Common myeloid progenitor, CD34-positive (primary cell): ENCODE measurements around the gene PM20D2.
A peak's percentile ranks its signal among the peaks of the same experiment; 100 is the strongest.

Source experiments
- CTCF ChIA-PET: fragments of 350-600 bp; sonication (Branson Sonifier 250); formaldehyde crosslinking; loops from one replicate; lab custom pipeline; 2021; ENCODE audit warnings: antibody characterized with exemption; lab: Charles Lee
- POLR2A ChIA-PET: fragments of 350-600 bp; sonication (Branson Sonifier 250); formaldehyde crosslinking; loops from one replicate; lab custom pipeline; 2021; ENCODE audit warnings: antibody characterized with exemption; lab: Charles Lee
- DNase-seq, 3 donors: peaks; one replicate each; pipeline versions ENCODE4 v3.0.0 to v3.0.0-alpha.2; 2013
- H3K27ac ChIP-seq, 2 experiments: 1 replicate in 1 of 2; 2 replicates in 1 of 2; pipeline ENCODE4 v1.7.0; 2013; ENCODE audit warnings: inconsistent platforms in 2 of 2, low read length in 2 of 2, mild to moderate bottlenecking in 2 of 2, low read depth in 1 of 2, moderate library complexity in 1 of 2; ENCODE audit not compliant: severe bottlenecking in 2 of 2, insufficient read depth in 1 of 2, poor library complexity in 1 of 2
- H3K27me3 ChIP-seq, 5 experiments: replicated peaks in 2 of 5; 1 replicate in 3 of 5; 2 replicates in 2 of 5; pipeline versions ENCODE4 v1.6.1 to v1.7.0; 2013; ENCODE audit warnings: low read length in 4 of 5, mild to moderate bottlenecking in 2 of 5, moderate library complexity in 2 of 5, inconsistent platforms in 1 of 5; ENCODE audit not compliant: insufficient read depth in 5 of 5, control insufficient read depth in 4 of 5
- H3K36me3 ChIP-seq, 4 experiments: 1 replicate in 2 of 4; 2 replicates in 2 of 4; pipeline versions ENCODE4 v1.6.1 to v1.7.0; 2013; ENCODE audit warnings: low read length in 3 of 4, control low read depth in 1 of 4, mild to moderate bottlenecking in 1 of 4; ENCODE audit not compliant: control insufficient read depth in 4 of 4, insufficient read depth in 4 of 4
- H3K4me1 ChIP-seq, 4 experiments: 1 replicate in 3 of 4; 2 replicates in 1 of 4; pipeline versions ENCODE4 v1.6.1 to v1.7.1; 2013; ENCODE audit warnings: low read length in 3 of 4, mild to moderate bottlenecking in 3 of 4, control low read depth in 1 of 4, inconsistent platforms in 1 of 4, moderate library complexity in 1 of 4; ENCODE audit not compliant: control insufficient read depth in 4 of 4, insufficient read depth in 4 of 4; ENCODE audit errors: control extremely low read depth in 1 of 4
- H3K4me3 ChIP-seq, 7 experiments: 1 replicate in 4 of 7; 2 replicates in 3 of 7; pipeline versions ENCODE4 v1.5.1 to v1.7.0; 2013; ENCODE audit warnings: mild to moderate bottlenecking in 7 of 7, low read length in 6 of 7, moderate library complexity in 6 of 7, inconsistent platforms in 2 of 7, low read depth in 2 of 7, control low read depth in 1 of 7; ENCODE audit not compliant: insufficient read depth in 4 of 7, control insufficient read depth in 1 of 7; ENCODE audit errors: extremely low read depth in 1 of 7
- H3K9me3 ChIP-seq, 5 experiments: 1 replicate in 4 of 5; 2 replicates in 1 of 5; pipeline versions ENCODE4 v1.6.1 to v1.7.1; 2013; ENCODE audit warnings: low read length in 4 of 5, mild to moderate bottlenecking in 2 of 5, inconsistent platforms in 1 of 5, low read depth in 1 of 5, moderate library complexity in 1 of 5; ENCODE audit not compliant: control insufficient read depth in 4 of 5, insufficient read depth in 2 of 5; ENCODE audit errors: control extremely low read depth in 1 of 5
- WGBS: methylation state at CpG from one replicate; pipeline ENCODE4 v1.1.5; 2013; ENCODE audit not compliant: insufficient coverage; 5-methylcytosine and 5-hydroxymethylcytosine counted together

PM20D2 gene

DNA sequence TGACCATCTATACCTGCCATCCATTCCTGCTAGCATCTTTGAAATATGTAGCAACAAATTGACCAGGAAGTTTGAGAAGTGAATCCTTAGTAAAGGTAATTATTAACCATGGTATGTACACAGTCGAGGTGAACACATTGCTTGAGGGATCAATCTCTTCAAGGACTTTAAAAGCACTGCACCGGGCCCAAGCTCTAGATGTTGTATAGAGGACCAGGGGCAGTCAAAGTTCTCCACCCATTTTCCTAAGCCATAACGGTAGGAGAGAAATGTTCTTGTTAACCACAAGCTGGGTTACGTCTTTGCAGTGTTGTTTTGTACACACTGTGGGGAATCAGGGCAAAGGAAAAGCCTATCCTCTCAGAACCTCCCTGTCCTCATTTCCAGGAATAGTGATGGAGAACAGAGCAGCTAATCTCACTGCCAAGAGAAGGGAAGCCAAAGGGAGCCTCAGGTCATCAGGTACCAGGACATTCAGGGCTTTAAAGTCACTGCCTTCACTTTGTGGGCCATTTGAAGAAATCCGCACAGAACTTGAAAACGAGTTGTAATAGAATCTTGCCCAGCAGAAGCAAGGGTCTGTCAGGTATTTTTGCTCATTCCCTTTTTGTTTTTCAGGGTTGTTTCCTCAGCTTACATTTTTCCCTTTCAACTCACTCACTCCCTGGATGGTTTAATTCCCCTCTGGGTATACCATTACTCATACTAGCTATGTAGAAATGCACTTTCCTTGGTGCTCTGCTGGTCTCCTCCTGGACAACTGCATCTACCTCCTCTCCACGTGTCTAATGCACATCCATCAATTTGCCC is 5.3 kb upstream of the PM20D2 start:
- no peak for DNase-seq
- Histone ChIP-seq H3K36me3 (no peaks in the 10 kb centered on the region), H3K4me1 (peaks cover under 1 to 12% (median 7%) of the 10 kb centered on the region in 4 experiments), H3K27me3 (no peaks in the 10 kb centered on the region), H3K4me3 (no peak overlapping the region), H3K27ac (no peak overlapping the region), H3K9me3 (no peaks in the 10 kb centered on the region)
- POLR2A ChIA-PET, result interaction anchor here (0.6 kb wide), 2 partner anchors 8 to 58 kb away, joined by 3 to 5 read pairs; no protein-coding TSS in a partner anchor
- CTCF ChIA-PET, result interaction anchor here (1.3 to 7.8 kb wide), 4 partner anchors 9 to 99 kb away, joined by 3 to 36 read pairs (median 6); no protein-coding TSS in a partner anchor
- WGBS, result 89% methylated on average over 5 of the region's 7 CpGs

DNA sequence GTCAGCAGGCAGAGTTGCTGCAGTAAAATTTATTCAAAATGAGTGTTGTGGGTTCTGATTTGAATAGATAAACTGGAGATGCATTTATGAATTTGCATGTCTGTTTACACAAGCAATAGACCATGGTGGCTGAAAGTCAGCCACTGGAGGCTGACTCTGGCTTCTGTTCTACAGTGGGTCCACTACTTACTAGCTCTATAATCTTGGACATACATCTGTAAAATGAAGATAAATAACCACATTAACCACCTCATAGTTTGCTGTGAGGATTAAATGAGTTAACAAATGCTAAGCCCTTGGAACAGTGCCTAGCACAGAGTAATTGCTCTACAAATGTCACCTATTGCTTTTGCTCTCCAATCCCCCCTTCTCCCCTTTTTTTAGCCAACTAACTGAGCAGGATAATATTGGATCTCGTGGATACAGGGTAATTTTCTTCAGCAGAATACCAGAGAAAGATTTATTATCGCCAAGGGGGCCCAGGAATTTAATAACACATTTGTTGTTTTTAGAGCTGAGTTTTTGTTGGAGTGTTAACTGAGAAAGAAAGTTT is 1.4 kb upstream of the PM20D2 start:
- POLR2A ChIA-PET, result interaction anchor here (0.7 kb wide), 1 partner anchor 15 kb away, joined by 3 read pairs; no protein-coding TSS in a partner anchor
- Histone ChIP-seq H3K27me3 (no peaks in the 10 kb centered on the region), H3K4me1 (peaks cover 2 to 38% (median 25%) of the 10 kb centered on the region in 4 experiments), H3K9me3 (no peaks in the 10 kb centered on the region), H3K27ac (no peak overlapping the region), H3K36me3 (peaks cover 0 to 12% (median 2%) of the 10 kb centered on the region in 4 experiments), H3K4me3 (peak overlapping the region in 2 of 7 experiments; percentile 7 to 77)
- CTCF ChIA-PET, result interaction anchor here (0.7 to 7.8 kb wide), 13 partner anchors 10 to 228 kb away, joined by 3 to 36 read pairs (median 5); no protein-coding TSS in a partner anchor
- 86% methylated on average over 1 of the region's 2 CpGs for WGBS
- DNase-seq, result peak; percentile 8 to 64 (median 51)

DNA sequence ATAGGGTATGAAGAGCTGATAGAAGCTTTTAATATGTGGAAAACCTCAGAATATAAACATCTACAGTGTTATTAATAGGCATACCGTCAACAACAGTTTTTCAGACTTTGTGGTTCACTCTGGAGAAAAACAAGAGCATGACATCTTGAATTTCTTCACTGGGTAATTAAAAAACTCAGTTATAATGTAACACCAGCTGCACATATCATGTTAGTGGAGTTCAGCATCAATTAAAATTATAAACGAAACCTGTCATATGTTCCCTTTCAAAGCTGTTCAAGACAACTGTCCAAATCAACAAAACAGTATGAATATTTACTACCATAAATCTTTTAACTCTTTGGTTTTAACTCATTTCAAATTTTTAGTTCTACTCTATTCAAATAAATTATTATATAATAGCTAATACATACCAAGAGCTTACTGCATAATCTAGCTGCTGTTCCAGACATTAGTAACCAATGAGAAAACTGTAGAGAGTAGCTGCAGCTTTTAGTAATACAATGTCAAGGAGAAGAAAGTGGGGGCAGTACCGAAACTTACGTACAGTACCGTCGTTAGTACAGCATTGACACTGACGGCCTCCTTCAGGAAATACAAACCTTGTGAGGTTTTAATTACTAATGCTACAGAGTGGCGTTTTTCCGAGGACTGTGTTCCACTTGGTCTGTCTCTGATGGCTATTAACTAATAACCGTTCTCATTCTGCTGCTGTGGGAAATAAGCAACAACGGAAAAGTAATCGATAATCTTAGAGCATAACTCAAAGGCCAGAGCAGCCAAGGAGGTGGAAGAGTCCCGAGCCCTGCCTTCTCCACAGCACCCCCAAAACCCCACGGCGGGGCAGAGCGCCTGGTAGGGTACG is 532 bp upstream of the PM20D2 start:
- Histone ChIP-seq H3K4me1 (peaks cover 2 to 38% (median 25%) of the 10 kb centered on the region in 4 experiments), H3K4me3 (peak overlapping the region; percentile 68 to 96 (median 82)), H3K27ac (peak overlapping the region; percentile 17 to 72), H3K36me3 (peaks cover 0 to 20% (median 8%) of the 10 kb centered on the region in 4 experiments), H3K9me3 (no peaks in the 10 kb centered on the region), H3K27me3 (no peaks in the 10 kb centered on the region)
- POLR2A ChIA-PET, result interaction anchor here (0.7 to 1.5 kb wide), 5 partner anchors 14 to 146 kb away, joined by 3 to 5 read pairs (median 3); no protein-coding TSS in a partner anchor
- CTCF ChIA-PET, result interaction anchor here (0.8 to 7.8 kb wide), 15 partner anchors 9 to 227 kb away, joined by 3 to 36 read pairs (median 4); no protein-coding TSS in a partner anchor
- 2% methylated on average over 12 of the region's 17 CpGs for WGBS
- peak; percentile 48 to 79 (median 75) for DNase-seq

DNA sequence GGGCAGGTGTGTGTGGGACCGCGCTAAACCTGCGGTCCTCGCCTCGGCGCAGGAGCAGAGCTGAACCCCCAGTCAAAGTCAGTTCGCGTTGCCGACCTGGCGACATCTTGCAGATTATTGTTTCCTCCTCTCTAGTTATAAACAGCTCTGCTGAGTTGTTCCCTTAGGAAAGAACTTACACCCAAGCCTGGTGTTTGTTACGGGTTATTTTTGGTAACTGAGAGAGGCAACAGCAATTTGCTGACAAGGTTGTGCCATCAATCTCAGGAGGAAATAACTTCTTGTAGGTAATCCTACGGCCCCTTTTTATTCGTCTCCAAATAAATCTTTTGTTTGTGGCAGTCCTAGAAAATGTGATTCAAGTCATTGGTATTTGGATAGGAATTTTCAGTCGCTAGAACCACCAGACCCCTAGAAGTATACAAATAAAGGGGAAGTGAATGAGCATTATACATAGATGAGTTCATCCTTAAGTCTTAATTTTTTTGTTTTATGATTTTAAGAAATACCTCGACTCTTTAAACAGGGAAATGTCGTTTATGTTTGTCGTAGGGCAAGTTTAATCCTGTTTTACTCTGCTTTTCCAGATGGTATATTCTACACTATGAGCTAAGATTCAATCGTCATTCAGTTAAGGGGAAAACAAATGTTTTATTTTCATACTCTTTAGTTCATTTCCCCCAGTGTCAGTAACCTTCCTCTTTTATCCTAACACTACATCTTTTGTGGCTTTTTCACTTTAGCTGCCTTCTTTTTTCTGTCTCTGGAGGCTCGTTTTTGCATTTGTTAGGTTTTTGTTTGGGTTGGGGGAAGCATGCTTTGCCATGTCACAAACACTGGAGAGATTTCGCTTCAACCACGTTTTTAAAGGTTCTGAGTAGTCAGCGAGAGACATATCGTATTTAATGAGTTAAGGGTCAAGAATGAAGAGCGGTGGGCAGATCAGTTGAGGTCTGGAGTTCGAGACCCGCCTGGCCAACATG is 1.2 kb downstream of the PM20D2 start:
- Histone ChIP-seq H3K27ac (peak overlapping the region; percentile 15 to 72), H3K4me1 (peaks cover 2 to 38% (median 25%) of the 10 kb centered on the region in 4 experiments), H3K4me3 (peak overlapping the region; percentile 68 to 96 (median 82)), H3K27me3 (no peaks in the 10 kb centered on the region), H3K36me3 (peaks cover 0 to 27% (median 18%) of the 10 kb centered on the region in 4 experiments), H3K9me3 (no peaks in the 10 kb centered on the region)
- ChIA-PET CTCF (interaction anchor here (0.6 to 7.8 kb wide), 11 partner anchors 9 to 575 kb away, joined by 3 to 36 read pairs (median 3); partner anchors contain the start of gene SRSF12), POLR2A (interaction anchor here (1.1 to 1.5 kb wide), 2 partner anchors 24 to 65 kb away, joined by 3 to 5 read pairs; no protein-coding TSS in a partner anchor)
- WGBS, result 19% methylated on average over 14 of the region's 26 CpGs
- DNase-seq, result peak; percentile 26 to 77 (median 69)

DNA sequence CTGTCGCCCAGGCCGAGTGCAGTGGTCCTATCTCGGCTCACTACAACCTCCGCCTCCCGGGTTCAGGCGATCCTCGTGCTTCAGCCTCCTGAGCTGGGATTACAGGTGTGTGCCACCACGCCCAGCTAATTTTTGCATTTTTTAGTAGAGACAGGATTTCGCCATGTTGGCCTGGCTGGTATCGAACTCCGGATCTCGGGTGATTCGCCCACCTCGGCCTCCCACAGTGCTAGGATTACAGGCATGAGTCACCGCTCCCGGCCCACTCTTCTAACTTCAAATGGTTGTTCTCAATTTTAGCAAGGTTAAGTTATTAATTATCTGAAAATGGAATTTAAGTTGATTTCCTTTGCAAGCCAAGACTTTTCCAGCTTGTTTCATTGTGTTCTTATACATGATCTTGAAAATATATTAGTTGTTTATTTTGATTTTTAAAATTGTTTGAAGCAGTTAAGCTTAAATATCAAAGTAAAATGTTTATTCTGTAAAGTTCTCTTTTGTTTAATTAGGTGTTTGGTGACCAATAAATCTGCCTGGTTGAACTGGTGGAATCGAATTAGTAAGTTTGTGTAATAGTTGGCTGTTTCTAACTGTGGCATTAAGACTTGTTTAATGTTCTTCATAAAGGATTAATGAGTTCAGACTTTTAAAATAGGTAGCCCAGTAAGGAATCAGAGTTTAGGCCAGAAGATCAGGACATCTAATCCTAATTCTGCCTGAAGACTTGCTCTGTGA is 2.3 kb downstream of the PM20D2 start:
- Histone ChIP-seq H3K4me3 (peak overlapping the region in 3 of 7 experiments; percentile 20 to 77 (median 28)), H3K4me1 (peaks cover 2 to 38% (median 25%) of the 10 kb centered on the region in 4 experiments), H3K27ac (no peak overlapping the region), H3K36me3 (peaks cover 3 to 30% (median 20%) of the 10 kb centered on the region in 4 experiments), H3K27me3 (no peaks in the 10 kb centered on the region), H3K9me3 (no peaks in the 10 kb centered on the region)
- POLR2A ChIA-PET, result interaction anchor here (0.6 kb wide), 1 partner anchor 16 kb away, joined by 3 read pairs; no protein-coding TSS in a partner anchor
- DNase-seq, result peak; percentile 8 to 38 (median 23)
- CTCF ChIA-PET, result interaction anchor here (0.6 to 0.9 kb wide), 3 partner anchors 27 to 574 kb away, joined by 3 read pairs; no protein-coding TSS in a partner anchor
- WGBS, result 98% methylated on average over 14 of the region's 17 CpGs
